ENCODE measurements around the gene P2RX7. TPM values are rescaled to one million over a fixed set of nuclear protein-coding genes. Genes with fewer than 3 reads are reported as not detected.

P2RX7 gene
- total and polyA plus RNA-seq, 2 donors (not counting 3 experiments of a cell fraction or from before 2014, with no cell fraction given) = 1.3 to 8.1 TPM

GRCh38 chr12:121223292-121224285 lies 90.9 kb downstream of the P2RX7 start:
- Histone ChIP-seq H3K4me1 (ENCODE audit: control insufficient read depth, extremely low read depth, insufficient read depth, low read length) (no peaks in the 10 kb centered on the region), H3K79me2 (ENCODE audit: control insufficient read depth, insufficient read depth, low read length) (no peaks in the 10 kb centered on the region), H3K9me3 (replicated peaks; ENCODE audit: control insufficient read depth, insufficient read depth, low read length) (no peaks in the 10 kb centered on the region), H3K9me1 (replicated peaks; ENCODE audit: control insufficient read depth, extremely low read depth, insufficient read depth, low read length) (no peaks in the 10 kb centered on the region), H3K4me3 (replicated peaks in 1 of 3; ENCODE audit: insufficient read depth in 1 of 3, low read depth in 1 of 3, low read length in 3 of 3) (no peak overlapping the region), H3K4me2 (ENCODE audit: insufficient read depth, low read length) (no peak overlapping the region), H4K20me1 (replicated peaks; ENCODE audit: control insufficient read depth, extremely low read depth, insufficient read depth, low read length) (no peaks in the 10 kb centered on the region), H3K27me3 (ENCODE audit: control insufficient read depth in 2 of 2, insufficient read depth in 2 of 2, low read length in 2 of 2) (no peaks in the 10 kb centered on the region), H2AFZ (ENCODE audit: low read depth, low read length) (no peak overlapping the region), H3K9ac (replicated peaks; ENCODE audit: extremely low read depth, insufficient read depth, low read length) (no peak overlapping the region), H3K36me3 (ENCODE audit: control insufficient read depth in 2 of 2, extremely low read depth in 1 of 2, insufficient read depth in 2 of 2, low read length in 2 of 2) (peaks cover 0 to 7% of the 10 kb centered on the region in 2 experiments), H3K27ac (ENCODE audit: insufficient read depth, low read depth, low read length) (no peak overlapping the region)
- CTCF ChIA-PET = interaction anchor here (1.0 to 2.0 kb wide), 6 partner anchors 34 to 163 kb away, joined by 3 to 16 read pairs (median 4); no protein-coding TSS in a partner anchor
- DNase-seq (ENCODE audit: low read depth, low spot score) = no peak
- POLR2A ChIA-PET = interaction anchor here (0.6 kb wide), 1 partner anchor 215 kb away, joined by 4 read pairs; no protein-coding TSS in a partner anchor
- BruUV-seq (replicated peaks) = no TSS peak
- intact Hi-C loops (cut with micrococcal nuclease) = no loop called here
- TF ChIP-seq POLR2AphosphoS5 (IDR thresholded peaks at IDR 0.05; ENCODE audit: insufficient read depth, low read depth, low read length) (no peak), JUN (IDR thresholded peaks at IDR 0.05; ENCODE audit: borderline replicate concordance, insufficient read depth, insufficient read length, low read depth) (no peak), MYC (IDR thresholded peaks at IDR 0.05; ENCODE audit: low read depth, low read length) (no peak), EZH2 (IDR thresholded peaks at IDR 0.05; ENCODE audit: borderline replicate concordance, low read depth, low read length, severe bottlenecking) (no peak), GATA2 (IDR thresholded peaks at IDR 0.05; ENCODE audit: insufficient read depth, insufficient read length, low read depth, low read length) (no peak), POLR2A (IDR thresholded peaks at IDR 0.05; ENCODE audit: low read depth, low read length) (no peak), FOS (IDR thresholded peaks at IDR 0.05; ENCODE audit: borderline replicate concordance, insufficient read depth, low read length) (no peak)
- TF ChIP-seq, protein P1, sequence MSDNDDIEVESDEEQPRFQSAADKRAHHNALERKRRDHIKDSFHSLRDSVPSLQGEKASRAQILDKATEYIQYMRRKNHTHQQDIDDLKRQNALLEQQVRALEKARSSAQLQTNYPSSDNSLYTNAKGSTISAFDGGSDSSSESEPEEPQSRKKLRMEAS (IDR thresholded peaks at IDR 0.05; ENCODE audit: insufficient read depth, insufficient read length) = no peak
- TF ChIP-seq, protein P2, sequence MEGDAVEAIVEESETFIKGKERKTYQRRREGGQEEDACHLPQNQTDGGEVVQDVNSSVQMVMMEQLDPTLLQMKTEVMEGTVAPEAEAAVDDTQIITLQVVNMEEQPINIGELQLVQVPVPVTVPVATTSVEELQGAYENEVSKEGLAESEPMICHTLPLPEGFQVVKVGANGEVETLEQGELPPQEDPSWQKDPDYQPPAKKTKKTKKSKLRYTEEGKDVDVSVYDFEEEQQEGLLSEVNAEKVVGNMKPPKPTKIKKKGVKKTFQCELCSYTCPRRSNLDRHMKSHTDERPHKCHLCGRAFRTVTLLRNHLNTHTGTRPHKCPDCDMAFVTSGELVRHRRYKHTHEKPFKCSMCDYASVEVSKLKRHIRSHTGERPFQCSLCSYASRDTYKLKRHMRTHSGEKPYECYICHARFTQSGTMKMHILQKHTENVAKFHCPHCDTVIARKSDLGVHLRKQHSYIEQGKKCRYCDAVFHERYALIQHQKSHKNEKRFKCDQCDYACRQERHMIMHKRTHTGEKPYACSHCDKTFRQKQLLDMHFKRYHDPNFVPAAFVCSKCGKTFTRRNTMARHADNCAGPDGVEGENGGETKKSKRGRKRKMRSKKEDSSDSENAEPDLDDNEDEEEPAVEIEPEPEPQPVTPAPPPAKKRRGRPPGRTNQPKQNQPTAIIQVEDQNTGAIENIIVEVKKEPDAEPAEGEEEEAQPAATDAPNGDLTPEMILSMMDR (IDR thresholded peaks at IDR 0.05; ENCODE audit: extremely low read depth in 1 of 2, insufficient read depth in 1 of 2, low read depth in 1 of 2, low read length in 2 of 2) = no peak
- dilution Hi-C loops (cut with MboI; ENCODE audit: extremely low pct_ligation_motif_present, low sequenced_read_pairs) = no loop called here
- no peak for FAIRE-seq

Data from endothelial cell of umbilical vein (primary cell).